ENCODE results near the gene RERG.

RERG gene

GRCh38 chr12:15222219-15222618, 1.0 kb upstream of the RERG start:
- in situ Hi-C loops (cut with MboI; ENCODE audit: low sequenced_read_pairs, unreplicated experiment): no loop called here
- TF ChIP-seq CTCF (IDR thresholded peaks at IDR 0.05; ENCODE audit: borderline replicate concordance, control extremely low read depth, extremely low read depth, insufficient read depth, missing control alignments): no peak
- no peak for DNase-seq (ENCODE audit: low spot score)

GRCh38 chr12:15220451-15220850, 766 bp downstream of the RERG start:
- in situ Hi-C loops (cut with MboI; ENCODE audit: low sequenced_read_pairs, unreplicated experiment): no loop called here
- TF ChIP-seq CTCF (IDR thresholded peaks at IDR 0.05; ENCODE audit: borderline replicate concordance, control extremely low read depth, extremely low read depth, insufficient read depth, missing control alignments): no peak

GRCh38 chr12:15218794-15219193, 2.4 kb downstream of the RERG start:
- in situ Hi-C loops (cut with MboI; ENCODE audit: low sequenced_read_pairs, unreplicated experiment): no loop called here
- no peak for DNase-seq (ENCODE audit: low spot score)
- TF ChIP-seq CTCF (IDR thresholded peaks at IDR 0.05; ENCODE audit: borderline replicate concordance, control extremely low read depth, extremely low read depth, insufficient read depth, missing control alignments): no peak

More at GRCh38 chr12:15220451-15220850, 766 bp downstream of the RERG start:
- DNase-seq (ENCODE audit: low spot score): no peak

GRCh38 chr12:15216036-15216889, 5.0 kb downstream of the RERG start:
- in situ Hi-C loops (cut with MboI; ENCODE audit: low sequenced_read_pairs, unreplicated experiment): no loop called here

GRCh38 chr12:15214851-15215601, 6.2 kb downstream of the RERG start:
- TF ChIP-seq CTCF (IDR thresholded peaks at IDR 0.05; ENCODE audit: borderline replicate concordance, control extremely low read depth, extremely low read depth, insufficient read depth, missing control alignments): no peak
- in situ Hi-C loops (cut with MboI; ENCODE audit: low sequenced_read_pairs, unreplicated experiment): no loop called here
- no peak for DNase-seq (ENCODE audit: low spot score)

More at GRCh38 chr12:15216036-15216889, 5.0 kb downstream of the RERG start:
- no peak for DNase-seq (ENCODE audit: low spot score)
- TF ChIP-seq CTCF (IDR thresholded peaks at IDR 0.05; ENCODE audit: borderline replicate concordance, control extremely low read depth, extremely low read depth, insufficient read depth, missing control alignments): no peak

GRCh38 chr12:15212930-15213329, 8.3 kb downstream of the RERG start:
- in situ Hi-C loops (cut with MboI; ENCODE audit: low sequenced_read_pairs, unreplicated experiment): no loop called here
- TF ChIP-seq CTCF (IDR thresholded peaks at IDR 0.05; ENCODE audit: borderline replicate concordance, control extremely low read depth, extremely low read depth, insufficient read depth, missing control alignments): no peak
- DNase-seq (ENCODE audit: low spot score): no peak
